NCI-H2107 (cell line): ENCODE measurements around the gene CCNT2.
"Not testable (repeated sequence)": the region's sequence is repeated elsewhere in the genome, so short reads cannot be mapped to it uniquely, and the experiment has no call there.

Experiments
- DNase-seq: peaks from one replicate; lab custom pipeline; 2025; lab: John Stamatoyannopoulos, UW

CCNT2 gene

GRCh38 chr2:134976074-134976702, 57.6 kb downstream of the CCNT2 start:
- DNase-seq: no peak

GRCh38 chr2:134977104-134977503, 58.5 kb downstream of the CCNT2 start:
- not testable (repeated sequence) for DNase-seq

GRCh38 chr2:134979221-134979620, 60.6 kb downstream of the CCNT2 start:
- DNase-seq: no peak

- DNase-seq: no peak
Measured at GRCh38 chr2:134980639-134981038, 62.0 kb downstream of the CCNT2 start.

- no peak for DNase-seq
Measured at GRCh38 chr2:134982603-134983002, 64.0 kb downstream of the CCNT2 start.

GRCh38 chr2:134985061-134985460, 66.4 kb downstream of the CCNT2 start:
- DNase-seq: no peak

- DNase-seq: no peak
Measured at GRCh38 chr2:134988994-134989605, 70.5 kb downstream of the CCNT2 start.

GRCh38 chr2:134999521-134999920, 80.9 kb downstream of the CCNT2 start:
- DNase-seq: no peak

- no peak for DNase-seq
Measured at GRCh38 chr2:135002836-135003235, 84.2 kb downstream of the CCNT2 start.

GRCh38 chr2:135004005-135004746, 85.6 kb downstream of the CCNT2 start:
- peak; percentile 49 for DNase-seq

GRCh38 chr2:135005753-135006152, 87.1 kb downstream of the CCNT2 start:
- DNase-seq: no peak
